SW480 (cell line): ENCODE results near the gene RSRC1.
"Not testable (repeated sequence)": the region's sequence is repeated elsewhere in the genome, so short reads cannot be mapped to it uniquely, and the experiment has no call there.

ENCODE experiments used
- DNase-seq: peaks from one replicate; pipeline ENCODE4 v3.0.0-alpha.2; 2016; ENCODE audit warnings: low spot score

RSRC1 gene

DNA sequence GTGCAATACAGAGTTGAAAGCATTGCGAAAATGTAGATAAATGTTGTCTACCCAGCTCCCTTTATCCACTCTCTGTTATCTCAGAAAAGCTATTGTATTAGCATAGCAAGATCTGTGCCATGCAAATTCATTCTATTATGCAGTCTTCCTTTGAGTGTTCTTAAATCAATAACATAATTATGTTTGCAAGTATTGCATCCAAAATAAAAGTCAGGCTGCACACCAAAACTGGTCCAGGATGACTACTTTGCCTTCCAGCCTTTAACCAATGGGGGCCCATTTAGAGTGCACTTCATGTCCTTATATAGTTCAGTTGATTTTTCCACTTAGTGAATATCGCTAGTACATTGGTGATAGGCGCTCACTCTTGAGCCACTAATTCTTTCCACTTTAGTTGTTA, 353.7 kb downstream of the RSRC1 start:
- no peak for DNase-seq

DNA sequence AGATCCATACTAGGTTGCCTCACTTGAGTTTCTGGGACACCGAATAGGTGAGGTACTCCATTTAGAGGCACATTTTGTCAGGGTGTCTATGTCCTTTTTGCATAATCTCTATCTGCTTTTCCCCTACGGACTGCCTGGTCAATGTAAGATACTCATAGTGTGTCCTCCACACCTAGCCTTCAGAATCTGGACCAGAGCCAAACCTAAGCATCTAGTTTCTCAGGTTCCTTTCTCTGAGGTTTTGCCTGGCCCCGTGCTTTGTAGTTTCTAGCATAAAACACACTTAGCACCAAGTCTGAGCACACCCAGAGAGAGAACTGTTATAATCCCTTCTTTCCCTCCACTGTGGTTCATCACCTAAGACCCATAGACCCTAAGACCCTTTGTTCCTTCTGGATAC, 355.2 kb downstream of the RSRC1 start:
- DNase-seq: no peak

DNA sequence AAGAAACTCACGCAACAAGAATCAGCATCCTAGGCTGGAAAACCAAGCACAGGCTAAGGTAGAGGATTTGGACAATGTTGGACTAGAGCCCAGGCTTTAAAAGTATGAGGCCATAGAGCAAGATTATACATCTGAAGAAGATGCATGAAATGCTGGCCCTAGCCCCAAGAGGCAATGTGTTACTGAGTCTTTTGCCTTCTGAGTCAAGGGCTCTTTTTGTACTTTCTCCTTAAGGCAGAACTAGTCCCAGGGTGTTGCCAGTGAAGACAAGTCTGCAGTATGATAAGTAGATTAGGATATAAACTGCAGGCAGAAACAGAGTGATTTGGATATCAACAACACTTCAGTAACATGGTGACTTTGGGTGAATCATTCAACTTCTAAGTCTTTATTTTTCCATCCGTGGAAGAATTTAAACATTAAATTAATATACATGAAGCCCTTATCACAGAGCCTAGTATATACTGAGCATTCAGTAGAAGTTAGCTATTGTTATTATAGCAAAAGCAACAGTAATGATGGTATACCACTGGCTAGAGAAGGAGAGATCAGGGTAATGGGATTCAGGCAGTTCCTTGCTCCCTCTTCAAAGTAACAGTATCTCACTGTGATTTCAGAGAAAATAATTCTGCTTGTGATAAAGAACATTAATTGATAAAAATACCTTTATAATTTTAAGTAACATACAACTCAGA, 361.2 kb downstream of the RSRC1 start:
- DNase-seq: no peak

DNA sequence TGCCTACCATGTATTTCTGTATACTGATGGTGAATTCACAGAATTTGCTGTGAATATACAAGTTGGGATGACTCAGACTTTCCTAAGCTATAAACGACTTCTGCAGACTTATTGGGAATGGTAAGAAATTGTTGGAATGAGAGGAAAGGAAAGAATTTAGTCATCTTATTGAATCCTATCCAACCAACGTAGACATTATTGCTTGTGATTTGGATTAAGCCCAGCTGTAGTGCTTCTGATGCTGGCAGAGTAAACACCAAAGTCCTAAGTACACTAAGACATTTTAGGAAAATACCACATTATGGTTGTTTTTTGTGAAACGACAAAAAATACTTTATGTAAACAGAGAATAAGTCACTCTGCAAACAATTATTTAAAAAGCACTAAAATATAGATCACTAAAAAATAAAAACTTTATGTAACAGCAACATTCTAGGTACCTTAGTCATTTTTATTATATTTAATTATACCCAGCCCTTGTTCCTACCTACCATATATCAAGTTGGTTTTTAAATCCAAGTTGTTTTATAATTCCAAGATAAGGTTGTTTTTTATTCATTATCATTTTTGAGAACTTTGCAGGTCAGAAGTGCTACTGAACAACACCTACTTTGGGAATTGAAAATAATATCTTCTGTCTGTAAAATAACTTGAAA, 361.9 kb downstream of the RSRC1 start:
- no peak for DNase-seq

DNA sequence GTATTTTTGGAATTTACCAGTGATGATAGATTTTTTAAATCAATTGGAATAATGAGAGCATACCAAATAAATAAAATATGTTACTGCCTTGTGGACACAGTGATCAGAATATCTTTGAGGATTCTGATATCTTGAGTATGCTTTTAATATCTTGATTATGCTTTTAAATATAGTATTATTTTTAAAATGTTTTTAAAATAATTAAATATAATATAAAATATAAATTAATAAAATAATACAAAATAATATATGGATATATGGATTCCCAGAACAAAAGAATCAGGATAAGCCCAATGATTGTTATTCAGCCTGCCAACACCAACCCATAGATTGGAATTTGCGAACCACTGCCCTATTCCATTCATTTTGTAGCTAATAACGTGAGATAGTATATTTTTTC, 369.2 kb downstream of the RSRC1 start:
- DNase-seq: no peak

DNA sequence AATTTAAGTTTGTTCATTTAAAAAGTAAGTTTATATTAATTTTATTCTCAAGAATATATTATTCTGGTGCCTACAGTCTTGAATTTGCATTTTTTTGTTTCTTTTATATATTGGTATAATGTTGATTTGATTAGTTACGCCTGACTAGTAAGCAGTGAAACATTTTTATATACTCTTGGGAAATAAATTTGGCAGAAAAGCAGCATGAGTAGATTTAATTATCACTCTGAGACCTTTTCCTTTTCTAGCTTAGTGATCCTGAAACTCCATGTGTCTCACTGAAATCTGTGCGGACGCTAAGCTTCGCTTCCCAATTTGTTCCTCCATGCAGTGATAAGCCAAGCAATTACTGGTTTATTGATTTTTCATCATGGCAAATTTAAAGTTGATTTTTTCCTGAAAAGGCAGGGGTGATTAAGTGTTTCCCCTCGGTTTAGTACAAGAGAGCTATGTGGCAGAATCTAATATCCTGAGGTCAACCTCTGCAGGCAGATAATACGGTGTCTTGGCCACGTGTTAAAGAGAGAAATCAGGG, 373.9 kb downstream of the RSRC1 start:
- DNase-seq: no peak

DNA sequence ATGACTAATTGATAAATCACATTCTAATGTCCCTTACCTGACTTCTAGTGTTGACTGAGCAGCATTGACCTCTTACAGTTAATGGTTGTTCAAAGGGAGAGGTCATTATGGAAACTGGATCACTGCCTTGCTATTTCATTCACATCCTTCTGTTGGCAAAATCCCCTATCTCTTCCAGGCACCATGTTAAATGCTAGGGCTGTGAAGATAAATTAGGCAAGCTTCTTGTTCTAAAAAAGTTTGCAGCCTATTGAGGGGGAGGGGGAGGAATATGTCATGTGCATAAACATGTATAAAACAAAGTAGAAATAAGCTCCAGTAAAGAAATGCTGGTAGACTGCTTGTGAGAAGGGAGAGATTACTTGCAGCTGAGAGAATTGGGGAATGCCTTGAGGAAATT, 376.3 kb downstream of the RSRC1 start:
- DNase-seq: no peak

DNA sequence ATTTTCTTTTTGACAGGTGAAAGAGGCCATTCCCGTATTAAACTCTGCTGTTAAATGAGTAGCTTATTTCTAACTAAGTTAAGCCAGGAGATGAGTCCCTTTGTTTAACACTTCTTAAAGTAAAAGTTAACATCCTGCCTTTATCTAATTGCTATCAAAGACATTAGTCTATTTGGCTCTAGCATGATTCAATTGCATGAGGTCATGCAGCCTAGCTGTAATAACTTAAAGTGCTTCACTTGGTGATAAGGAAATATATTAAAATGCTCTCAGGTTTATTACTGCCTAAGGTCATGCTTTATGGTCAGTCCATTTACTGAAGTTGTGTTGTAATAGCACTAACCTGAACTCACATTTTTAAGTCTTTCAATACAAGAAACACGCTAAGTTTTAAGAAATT, 378.8 kb downstream of the RSRC1 start:
- no peak for DNase-seq

DNA sequence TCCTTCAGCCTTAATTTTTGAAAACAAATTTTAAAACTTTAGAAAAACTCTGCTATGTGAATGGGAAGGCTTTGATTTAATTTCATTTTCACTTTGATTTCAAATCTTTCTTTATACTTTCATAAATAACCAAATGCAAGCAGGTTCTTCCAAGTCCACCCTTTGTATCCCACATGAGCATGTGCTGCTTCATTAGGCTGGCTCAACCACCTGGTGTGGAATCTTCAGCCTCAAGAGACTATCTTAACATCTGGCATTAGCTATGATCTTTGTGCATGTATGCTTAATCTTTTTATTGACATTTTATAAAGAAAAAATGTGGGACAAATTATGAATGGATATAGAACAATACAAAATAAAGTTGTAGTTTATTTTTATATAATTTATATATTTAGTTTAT, 379.3 kb downstream of the RSRC1 start:
- no peak for DNase-seq

DNA sequence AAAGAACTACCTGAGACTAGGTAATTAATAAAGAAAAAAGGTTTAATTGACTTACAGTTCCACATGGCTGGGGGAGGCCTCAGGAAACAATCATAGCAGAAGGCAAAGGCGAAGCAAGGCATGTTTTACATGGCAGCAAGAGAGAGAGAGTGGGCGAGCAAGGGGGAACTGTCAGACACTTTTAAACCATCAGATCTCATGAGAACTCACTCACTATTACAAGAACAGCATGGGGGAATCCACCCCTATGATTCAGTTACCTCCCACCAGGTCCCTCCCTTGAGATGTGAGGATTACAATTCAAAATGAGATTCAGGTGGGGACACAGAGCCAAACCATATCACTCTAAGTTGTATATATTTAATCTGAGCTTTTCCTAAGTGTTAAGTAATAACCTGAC, 382.1 kb downstream of the RSRC1 start:
- DNase-seq: no peak

DNA sequence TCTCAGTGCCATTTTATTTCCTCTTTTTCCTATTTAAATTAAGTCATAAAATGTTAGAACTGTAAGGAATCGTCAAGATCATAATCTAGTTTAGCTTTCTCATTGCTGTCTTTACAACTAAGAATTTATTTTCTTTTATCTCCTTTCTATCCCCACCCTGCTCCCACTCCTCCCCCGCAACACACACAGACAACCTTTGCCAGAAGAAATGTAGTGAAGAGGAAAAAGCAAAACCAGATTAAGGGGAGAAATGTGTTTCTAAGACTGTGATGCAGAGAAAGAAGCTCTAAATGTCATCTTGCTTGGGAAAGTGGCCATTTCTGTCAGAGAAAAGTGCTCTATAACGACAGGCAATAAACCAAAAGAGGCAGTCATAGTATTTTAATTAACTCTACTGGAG, 382.8 kb downstream of the RSRC1 start:
- DNase-seq: no peak

DNA sequence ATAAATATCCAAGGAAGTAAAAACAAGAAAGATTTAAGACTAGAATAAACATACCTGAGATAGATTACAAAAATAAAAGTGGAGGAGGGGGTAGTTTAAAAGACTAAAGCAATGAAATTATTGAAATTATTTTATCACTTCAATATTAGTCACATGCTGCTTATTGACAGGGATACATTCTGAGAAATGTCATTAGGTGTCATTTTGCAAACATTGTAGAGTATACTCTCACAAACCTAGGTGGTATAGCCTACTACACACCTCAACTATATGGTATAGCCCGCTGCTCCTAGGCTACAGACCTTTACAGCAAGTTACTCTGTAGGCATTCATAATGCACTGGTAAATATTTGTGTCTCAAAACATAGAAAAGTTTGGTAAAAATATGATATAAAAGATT, 384.0 kb downstream of the RSRC1 start:
- no peak for DNase-seq

DNA sequence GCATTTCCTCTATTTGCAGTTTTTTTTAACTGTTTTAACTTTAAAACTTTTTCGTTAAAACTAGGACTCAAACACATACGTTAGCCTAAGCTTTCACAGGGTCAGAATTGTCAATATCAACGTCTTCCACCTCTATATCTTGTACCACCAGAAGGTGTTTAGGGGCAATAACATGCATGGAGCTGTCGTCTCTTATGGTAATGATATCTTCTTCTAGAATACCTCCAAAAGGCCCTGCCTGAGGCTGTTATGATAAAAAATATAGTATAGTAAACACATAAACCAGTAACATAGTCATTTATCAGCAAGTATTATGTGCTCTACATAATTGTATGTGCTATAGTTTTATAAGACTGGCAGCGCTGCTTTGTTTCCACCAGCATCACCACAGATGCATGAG, 384.8 kb downstream of the RSRC1 start:
- no peak for DNase-seq

DNA sequence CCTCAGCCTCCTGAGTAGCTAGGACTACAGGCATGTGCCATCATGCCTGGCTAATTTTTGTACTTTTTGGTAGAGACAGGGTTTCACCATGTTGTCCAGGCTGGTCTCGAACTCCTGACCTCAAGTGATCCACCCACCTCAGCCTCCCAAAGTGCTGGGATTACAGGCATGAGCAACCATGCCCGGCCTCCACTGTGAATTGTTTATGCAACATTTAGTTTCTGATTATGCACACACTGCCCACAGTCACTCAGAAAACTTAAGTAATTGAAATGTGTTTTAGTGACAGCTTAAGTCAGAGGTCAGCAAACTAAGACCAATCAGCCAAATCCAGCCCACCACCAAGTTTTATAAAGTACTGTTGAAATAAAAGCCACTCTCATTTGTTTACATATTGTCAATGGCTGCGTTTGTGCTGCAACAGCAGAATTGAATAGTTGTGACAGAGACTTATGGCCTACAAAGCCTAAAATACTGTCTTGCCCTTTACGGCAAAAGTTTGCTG, 385.6 kb downstream of the RSRC1 start:
- not testable (repeated sequence) for DNase-seq

DNA sequence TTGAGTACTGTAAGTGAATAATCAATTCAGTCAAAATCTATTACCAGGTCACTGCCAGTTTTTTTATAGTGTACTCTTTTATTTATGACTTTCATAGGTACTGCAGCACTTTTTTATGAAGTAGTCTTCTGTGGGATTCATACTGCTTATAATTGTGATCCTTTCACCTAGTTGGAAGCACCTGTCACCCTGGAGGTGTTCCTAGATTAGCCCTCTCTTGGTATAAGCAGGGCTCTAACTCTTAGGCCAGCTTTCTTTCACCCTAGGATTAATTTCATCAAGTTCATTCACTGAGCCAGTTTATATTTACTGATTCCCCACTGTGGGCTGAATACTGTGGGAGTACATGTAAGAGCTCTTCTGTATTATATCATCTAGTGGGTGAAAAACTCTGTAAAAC, 395.2 kb downstream of the RSRC1 start:
- no peak for DNase-seq

DNA sequence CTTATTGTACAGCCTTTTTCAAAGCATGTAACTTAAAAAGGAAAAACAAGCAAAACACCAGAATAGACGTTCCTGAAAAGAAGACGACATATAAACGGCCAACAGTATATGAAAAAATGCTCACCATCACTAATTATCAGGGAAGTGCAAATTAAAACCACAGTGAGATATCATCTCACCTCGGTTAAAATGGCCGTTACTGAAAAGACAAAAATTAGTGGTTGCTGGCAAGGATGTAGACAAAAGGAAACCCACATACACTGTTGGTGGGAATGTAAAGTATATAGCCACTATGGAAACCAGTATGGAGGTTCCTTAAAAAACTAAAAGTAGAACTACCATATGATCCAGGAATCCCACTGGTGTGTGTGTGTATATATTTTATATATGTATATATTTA, 396.6 kb downstream of the RSRC1 start:
- no peak for DNase-seq

DNA sequence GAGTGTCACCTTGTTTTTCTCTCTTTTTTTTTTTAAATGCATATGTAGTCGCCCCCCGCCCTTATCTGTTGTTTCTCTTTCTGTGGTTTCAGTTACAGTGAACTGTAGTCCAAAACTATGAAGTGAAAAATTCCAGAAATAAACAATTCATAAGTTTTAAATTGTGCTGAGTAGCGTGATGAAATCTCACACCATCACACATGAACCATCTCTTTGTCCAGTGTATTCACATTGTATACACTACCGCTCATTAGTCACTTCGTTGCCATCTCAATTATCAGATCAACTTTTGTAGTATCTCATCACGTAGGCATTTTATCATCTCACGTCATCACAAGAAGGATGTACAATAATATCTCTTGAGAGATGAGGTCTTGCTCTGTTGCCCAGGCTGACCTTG, 398.6 kb downstream of the RSRC1 start:
- DNase-seq: no peak

DNA sequence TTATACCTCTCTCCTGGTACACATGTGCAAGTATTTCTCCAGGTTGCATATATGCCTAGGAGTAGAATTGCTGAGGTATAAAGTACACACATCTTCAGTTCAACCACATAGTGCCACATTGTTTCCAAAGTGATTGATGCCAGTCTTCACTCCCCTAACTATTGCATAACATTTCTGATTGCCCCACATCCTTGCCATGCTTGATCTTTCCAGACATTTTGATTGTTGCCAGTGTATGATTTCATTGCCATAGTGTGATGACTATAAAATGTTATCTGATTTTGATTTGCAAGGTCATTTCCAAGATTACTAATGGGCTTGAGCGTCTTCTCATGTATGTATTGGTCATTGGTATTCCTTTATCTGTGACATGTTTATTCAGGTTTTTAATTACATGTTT, 400.0 kb downstream of the RSRC1 start:
- DNase-seq: no peak

DNA sequence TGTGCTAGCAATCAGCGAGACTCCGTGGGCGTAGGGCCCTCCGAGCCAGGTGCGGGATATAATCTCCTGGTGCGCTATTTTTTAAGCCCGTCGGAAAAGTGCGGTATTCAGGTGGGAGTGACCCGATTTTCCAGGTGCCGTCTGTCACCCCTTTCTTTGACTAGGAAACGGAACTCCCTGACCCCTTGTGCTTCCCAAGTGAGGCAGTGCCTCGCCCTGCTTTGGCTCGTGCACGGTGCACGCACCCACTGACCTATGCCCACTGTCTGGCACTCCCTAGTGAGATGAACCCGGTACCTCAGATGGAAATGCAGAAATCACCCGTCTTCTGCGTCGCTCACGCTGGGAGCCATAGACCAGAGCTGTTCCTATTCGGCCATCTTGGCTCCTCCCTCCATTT, 406.8 kb downstream of the RSRC1 start:
- not testable (repeated sequence) for DNase-seq

DNA sequence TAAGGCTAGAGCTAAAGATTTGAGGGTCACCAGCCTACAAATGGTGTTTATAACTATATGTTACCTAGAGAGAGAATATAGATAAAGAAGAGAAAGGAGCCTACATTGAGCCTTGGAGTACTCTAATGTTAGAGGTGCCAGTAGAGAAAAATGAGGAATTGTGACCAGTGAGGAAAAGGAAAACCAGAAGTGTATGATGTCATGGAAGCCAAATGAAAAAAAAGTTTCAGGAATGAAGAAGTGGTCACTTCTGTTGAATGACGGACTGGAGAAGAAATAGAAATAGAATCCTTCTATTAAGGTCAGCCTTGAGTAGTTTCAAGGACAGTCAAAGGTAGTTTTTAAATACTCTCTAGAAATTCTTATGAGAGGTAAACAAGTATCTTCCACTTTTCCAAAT, 409.9 kb downstream of the RSRC1 start:
- no peak for DNase-seq

DNA sequence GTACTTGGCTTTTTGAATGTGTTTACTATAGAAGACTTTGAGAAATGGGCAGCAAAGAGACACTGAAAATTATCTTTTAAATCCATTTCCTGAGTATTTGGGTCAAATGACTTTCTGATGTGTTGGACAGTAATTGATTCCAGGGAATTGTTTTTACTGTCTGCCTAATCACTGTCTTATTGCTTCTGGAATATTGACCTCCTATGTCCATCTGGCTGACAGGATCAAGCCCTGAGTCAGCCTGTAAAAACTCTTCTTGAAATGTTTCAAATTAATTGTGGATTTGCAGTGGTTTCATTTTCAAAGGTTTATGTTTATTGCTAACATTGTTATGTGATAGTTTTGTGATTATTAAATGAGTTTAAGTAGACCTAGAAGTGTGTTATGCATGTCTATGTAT, 410.5 kb downstream of the RSRC1 start:
- no peak for DNase-seq

DNA sequence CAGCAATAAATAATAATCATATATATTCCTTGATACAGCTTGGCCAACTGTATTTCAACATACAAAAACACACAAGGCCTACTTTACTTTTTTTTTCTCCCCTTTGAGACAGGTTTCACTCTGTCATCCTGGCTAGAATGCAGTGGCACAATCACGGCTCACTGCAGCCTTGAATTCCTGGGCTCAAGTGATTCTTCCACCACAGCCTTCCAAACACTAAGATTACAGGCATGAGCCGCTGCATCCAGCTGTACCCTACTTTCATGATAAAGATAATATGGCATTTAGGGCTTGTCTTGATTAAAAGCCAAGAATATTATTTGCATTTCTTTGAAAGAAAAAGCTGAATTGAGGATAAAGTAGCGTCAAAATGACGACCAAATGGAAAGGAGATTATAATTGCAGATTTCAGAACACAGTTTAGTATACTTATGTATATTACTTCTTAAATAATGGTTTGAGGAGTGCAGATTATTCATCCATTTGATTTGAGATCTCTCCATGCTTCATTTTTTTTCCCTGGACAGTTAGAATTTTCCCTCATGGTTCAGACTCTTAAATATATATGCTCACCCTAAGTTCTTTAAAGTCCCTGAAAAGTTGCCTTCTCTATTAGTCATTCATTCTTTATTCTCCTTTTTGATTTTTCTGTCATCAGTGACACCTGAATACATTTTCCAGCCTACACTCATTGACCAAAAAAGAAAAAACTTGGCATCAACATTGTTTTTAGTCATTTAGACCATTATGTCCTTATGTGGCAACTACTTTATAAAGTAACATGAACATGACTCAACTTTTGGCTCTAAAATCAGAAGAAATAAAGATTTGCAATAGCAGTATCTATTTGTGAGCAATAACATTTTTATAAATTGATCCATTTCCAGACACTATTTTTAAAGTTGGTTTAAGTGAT, 412.6 kb downstream of the RSRC1 start:
- DNase-seq: no peak
